HG02938 (cell line): Measurements from ENCODE around the gene OPHN1.

Source experiments
- ATAC-seq: cut with Tn5 transposase; IDR thresholded peaks from one replicate; pipeline ENCODE4 v1.9.1; 2021; ENCODE audit warnings: mild to moderate bottlenecking, moderate library complexity; ENCODE audit not compliant: unreplicated experiment

OPHN1 gene

DNA sequence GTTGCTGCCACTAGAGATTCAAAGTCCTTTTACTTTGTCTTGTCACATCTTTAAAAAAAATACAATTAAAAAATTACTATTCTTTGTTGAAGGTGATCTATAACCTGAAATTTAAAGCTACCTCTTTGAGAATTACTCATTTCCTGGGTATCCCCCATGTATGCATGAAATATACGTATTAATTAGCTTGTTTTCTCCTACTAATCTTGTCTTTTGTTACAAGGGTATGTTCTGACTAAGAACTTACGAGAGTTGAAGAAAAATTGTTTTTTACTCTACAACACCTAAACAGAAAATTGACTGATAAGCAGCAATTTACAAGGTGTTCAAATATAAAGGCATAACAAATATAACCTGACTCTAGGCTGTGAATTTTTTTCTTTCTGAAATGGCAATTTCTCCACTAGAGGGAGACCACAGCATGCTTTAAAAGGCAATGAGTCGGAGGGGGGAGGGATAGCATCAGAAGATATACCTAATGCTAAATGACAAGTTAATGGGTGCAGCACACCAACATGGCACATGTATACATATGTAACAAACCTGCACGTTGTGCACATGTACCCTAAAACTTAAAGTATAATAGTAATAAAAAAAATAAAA lies 249.6 kb downstream of the OPHN1 start:
- no peak for ATAC-seq

DNA sequence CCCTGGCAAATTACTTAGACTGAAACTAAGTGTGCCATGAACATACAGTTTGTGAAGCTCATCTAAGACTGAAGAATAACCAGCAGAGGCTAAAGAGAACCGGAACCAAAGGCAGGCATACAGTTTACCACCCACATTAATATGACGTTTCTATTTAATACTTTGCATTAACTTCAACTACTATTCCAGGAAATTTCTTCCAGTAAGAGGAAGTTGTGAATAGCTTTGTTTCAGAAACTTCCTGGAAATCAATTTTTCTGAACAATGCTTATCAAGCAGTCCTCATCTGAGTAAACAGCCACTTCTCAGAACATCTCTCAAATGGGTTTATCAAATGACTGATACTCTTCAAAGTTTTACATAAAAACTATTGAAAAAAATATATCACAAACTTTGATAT lies 252.7 kb downstream of the OPHN1 start:
- ATAC-seq, result no peak

DNA sequence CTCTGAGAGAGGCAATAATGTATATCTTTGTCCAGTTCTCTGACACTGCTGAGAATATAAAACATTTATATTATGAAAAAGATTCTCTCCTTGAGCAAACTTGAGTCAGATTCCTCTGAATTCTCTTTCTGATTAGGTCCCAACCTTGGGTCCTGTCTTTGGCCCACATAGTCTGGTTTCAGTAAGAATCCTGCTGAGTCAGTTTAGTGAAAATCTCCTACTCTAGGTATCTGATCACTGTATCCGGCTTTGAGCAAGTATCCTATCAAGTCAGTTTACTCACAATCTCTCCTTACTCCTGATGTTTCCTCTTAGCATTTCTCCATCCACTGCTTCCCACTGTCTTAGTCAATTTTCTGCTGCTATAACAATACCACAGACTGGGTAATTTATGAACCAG lies 253.9 kb downstream of the OPHN1 start:
- no peak for ATAC-seq

DNA sequence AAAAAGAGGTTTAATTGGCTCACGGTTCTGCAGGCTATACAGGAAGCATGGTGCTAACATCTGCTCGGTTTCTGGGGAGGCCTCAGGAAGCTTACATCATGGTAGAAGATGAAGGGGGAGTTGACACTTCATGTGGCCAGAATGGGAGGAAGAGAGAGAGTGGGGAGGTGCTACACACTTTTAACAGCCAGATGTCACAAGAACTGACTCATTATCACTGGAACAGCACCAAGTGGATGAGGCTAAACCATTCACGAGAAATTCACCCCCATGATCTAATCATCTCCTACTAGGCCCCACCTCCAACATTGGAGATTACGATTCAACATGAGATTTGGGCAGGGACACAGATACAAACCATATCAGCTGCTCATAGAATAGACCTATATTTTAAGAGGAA lies 255.8 kb downstream of the OPHN1 start:
- ATAC-seq, result no peak

DNA sequence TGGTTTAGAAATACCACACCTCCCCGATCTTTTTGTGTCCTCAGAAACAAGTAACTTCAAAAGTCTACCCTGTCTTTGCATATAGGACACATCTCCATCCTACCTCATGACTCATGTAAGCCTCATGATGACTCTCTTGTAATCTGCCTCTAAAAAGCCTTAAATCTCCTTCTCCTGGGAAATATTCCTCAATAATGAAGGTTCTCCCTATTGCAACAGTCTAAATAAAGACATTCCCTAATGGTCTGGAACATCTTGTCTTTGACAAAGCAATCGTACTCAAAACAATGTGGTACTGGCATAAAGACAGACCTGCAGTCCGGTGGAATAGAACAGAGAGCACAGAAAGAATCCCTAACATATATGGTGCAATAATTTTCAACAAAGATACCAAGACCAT lies 257.7 kb downstream of the OPHN1 start:
- no peak for ATAC-seq

DNA sequence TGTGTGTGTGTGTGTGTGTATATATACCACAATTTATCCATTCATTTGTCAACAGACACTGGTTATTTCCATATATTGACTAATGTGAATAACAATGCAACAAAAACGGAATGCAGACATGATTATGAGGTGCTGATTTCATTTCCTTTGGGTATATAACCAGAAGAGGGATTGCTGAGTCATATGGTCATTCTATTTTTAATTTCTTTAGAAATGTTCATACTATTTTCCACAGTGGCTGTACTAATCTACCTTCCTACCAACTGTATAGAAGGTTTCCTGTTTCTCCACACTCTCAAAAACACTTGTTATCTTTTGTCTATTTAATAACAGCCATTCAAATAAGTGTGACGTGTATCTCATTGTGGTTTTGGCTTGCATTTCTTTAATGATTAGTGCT lies 269.9 kb downstream of the OPHN1 start:
- no peak for ATAC-seq

DNA sequence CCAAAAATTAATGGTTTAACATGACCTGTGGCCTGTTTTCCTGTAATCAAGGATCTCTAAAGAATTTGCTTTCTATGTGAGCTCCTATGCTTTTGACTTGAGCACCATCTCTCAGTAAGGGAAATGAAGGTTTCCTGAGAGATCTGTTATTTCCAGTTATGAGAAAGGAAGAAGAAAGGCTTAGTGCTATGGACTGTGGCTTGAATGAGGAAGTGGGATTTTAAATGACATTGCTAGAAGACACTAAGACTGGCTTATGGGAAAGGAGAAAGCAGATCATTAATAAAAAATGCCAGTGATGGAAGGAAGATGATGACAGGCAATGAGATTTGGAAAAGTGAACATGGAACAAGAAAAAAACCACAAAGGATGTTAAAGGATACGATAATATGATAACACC lies 285.4 kb downstream of the OPHN1 start:
- no peak for ATAC-seq

DNA sequence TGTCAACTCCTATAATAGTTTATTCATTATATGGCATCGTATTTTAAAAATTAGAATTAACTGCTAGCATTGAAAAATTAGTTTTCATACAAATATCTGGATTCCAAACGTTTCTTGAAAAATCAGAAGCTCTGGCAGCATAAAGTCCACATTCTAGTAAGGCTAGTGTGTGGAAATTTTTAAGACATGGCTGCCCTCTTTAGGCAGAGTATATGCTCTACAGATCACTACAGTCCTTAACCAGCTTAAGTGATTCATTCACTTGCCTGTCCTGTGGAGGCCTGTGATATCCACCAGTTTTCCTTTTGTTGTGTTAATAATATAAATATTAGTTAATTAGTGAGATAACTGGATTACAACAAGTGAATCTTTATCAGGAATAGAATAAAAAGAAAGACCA lies 287.2 kb downstream of the OPHN1 start:
- no peak for ATAC-seq

DNA sequence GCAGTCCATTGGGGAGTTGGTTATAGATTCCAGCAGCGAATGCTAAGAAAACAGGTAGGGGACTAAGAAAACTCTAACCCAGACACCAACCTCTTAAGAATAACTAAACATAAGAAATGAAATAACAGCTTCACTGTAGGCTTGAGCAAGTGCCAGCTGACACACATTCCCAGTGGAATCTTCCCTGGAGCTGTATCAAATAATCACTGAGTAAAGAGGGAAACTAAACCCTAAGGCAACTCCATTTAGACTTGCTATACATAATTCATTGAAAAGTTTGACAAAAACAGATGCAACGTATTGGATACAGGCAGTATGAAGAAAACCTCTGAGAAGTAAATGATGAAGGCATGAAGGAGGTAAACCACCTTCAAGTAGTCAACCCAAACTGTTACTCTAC lies 293.5 kb downstream of the OPHN1 start:
- ATAC-seq, result no peak

DNA sequence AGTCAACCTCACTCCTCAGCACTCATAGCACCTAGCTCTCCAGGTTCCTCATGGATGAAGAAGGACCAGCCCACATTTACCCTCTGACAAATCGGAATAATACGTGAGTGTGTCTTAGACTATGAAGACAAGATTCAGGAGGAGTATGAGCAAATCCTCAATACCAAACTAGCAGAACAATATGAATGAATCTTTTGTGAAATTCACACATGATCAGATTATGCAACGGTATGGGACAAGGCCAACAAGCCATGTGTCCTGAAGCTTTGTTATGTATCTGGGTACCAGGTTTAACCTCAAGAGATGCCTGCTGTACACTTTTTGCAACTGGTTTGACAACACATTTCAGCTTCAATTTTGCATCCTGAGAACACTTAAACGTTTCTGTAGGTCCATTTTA lies 300.1 kb downstream of the OPHN1 start:
- no peak for ATAC-seq

DNA sequence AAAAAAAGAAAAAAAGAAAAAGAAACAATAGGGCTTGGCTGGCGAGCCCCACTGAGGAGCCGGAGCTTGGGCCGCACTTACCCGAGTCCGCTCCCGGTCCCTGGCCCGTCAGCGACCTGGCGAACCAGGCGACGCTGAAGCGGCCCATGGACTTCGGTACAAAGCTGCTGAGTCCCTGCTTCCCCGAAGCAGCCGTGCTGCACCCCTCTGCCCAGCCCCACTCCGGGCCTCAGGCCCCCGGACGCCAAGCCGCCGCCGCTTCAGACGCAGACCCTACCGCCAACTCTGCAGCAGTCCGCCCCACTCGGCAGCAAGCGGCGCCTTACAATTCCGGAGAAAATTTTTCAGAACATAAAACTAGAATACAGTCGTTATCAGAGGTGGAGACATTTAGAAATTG lies 300.5 kb downstream of the OPHN1 start:
- ATAC-seq, result no peak

DNA sequence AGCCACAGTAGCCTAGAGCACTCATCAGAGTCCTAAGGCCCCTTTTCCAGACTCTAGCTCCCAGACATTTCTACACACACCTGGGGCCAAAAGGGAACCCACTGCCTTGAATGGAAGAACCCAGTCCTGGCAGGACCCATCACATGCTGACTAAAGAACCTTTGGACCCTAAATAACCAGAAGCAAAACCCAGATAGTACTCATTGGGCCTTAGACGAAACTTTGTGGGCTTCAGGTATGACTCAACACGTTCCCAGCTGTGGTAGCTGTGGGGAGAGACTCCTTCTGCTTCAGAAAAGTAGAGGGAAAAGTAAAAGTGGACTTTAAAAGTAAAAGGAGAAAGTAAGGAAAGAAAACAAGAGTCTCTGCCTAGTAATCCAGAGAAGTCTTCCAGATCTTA lies 311.5 kb downstream of the OPHN1 start:
- ATAC-seq, result no peak

DNA sequence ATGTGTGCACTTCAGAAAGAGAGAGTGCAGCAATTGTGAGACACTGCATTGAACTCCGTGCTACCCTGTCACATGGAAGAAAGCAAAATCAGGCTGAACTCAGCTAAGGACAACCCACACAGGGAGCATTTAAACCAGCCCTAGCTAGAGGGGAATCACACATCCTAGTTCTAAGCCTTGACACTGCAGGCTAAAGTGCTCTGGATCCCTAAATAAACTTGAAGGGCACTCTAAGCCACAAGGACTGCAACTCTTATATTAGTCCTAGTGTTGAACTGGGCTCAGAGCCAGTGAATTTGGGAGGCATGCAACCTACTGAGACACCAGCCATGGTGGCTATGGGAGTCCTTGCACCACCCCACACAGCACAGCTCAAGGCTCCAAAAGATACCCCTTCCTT lies 311.9 kb downstream of the OPHN1 start:
- ATAC-seq, result no peak

DNA sequence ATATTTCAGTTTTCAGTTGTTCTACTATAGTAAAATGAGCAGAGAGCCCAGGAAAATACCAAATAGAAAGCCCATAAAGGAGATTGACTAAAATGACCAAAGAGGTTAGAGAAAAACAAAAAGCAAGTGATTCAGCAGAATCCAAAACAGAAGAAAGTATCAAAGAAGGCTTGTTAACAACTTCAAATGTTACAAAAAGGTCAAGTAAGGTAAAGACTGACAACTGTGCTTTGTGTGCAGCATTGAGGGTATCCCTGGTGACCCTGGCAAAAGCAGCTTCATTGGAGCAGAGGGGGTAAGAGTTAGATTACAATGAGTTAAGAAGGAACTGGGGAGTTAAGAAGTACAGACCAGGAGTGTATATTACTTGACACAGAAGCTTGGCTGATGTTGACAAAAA lies 317.9 kb downstream of the OPHN1 start:
- ATAC-seq, result no peak

DNA sequence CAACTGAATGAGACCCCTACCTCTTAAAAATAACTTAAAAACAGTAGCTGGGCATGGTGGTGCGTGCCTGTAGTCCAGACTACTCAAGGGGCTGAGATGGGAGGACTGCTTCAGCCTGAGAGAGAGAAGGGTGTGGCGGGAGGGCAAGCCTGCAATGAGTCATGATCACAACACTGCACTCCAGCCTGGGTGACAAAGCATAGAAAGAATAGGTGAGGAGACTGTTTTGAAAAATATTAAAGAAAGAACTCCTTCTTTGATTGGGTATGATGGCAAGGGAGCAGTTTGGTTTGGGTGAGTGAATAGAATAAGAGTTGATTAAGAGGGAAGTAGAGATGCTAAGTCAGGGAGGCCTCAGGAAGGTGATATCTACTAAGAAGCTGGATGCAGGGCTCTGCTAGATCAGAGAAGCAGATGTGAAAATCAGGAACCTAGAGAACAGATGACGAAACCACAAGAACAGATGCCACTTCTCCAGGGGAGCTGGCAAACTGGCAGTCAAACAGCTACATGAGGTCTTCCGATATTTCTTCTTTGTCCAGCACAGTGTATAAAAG lies 318.6 kb downstream of the OPHN1 start:
- ATAC-seq, result no peak

DNA sequence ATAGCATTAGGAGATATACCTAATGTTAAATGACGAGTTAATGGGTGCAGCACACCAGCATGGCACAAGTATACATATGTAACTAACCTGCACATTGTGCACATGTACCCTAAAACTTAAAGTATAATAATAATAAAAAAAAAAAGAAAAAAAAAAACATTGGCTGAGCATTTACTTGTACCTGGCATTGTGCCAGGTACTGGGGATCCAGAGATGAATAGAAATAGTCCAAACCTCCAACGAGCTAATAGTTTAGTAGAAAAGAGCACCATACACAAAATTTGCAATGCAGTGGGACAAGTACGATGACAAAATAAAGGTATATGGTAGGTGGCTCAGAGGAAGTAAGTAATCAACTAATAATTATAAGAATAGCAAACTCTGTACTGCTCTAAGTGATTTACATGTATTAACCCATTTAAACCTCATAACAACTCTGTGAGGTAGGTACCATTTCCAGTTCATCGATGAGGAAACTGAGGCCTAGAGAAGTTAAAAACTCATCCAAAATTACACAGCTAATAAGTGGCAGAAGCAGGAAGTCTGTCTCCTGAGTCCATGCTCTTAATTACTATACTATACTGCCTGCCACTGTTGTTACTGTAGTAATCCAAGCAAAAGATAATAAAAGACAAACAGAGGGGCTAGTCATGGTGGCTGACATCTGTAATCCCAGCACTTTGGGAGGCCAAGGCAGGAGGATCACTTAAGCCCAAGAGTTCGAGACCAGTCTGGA lies 319.3 kb downstream of the OPHN1 start:
- no peak for ATAC-seq

DNA sequence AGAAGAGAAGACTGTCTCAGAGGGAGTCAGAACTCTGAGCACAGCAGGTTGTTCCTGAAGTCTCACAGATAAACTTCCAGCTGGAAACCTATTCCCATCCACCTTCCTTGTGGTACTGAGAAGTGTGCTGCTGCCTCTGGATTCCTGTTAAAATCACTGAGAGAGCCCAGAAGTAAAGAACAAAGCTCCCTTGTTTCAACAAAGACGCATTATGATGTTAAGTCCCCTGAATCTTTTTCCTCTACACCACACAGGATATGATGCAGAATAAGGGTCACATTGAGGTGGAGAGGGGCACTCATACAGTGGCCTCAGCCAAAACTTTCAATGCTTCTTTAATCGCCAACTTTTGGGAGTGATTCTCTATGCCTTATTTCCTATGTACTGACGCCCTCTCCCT lies 321.0 kb downstream of the OPHN1 start:
- ATAC-seq, result no peak

DNA sequence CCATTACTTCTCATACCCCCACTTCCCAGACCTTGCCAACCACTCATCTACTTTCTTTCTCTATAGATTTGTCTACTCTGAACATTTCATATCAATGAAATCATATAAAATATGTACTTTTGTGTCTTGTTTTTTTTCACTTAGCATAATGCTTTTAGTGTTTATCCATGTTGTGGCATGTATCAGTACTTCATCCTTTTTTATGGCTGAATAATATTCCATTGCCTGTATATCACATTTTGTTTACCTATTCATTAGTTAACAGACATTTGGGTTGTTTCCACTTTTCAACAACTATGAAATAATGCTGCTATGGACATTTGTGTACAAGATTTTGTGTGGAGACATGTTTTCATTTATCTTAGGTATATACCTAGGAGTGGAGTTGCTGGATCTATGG lies 324.1 kb downstream of the OPHN1 start:
- ATAC-seq, result no peak

DNA sequence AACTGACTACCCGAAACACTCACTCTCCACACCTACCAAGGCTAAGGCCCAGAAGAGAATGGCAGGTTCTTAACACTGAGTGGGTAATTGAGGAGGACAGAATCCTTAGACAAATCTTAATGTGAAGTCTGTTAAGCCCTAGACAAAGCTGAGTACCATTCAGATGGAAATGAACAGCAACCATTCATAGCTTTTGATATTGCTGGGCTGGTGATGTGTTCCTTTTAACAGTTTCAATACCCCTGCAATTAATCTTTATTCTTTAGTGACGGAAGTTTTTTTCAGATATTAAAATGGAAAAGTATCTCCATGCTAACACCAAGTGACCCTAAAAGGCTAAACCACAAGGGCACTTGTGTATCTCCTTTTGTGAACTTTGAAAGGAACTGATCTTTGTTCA lies 334.9 kb downstream of the OPHN1 start:
- no peak for ATAC-seq

DNA sequence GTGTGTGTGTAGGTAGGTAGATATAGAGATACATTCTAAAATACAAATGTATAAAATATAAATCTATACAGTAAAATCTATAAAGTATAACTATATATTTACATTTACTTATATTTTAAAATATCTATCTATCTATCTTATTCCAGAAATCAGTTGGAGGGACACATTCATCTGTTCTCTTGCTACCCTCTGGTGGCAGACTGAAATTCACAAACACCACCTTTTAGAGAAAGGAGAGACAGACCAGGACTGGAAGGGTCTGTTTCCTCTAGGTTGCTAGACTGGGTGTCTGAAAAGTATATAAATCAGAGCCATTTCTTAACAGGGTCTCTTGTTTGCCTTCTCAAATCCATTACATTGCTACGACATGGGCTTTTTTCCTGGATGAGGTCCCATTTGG lies 343.0 kb downstream of the OPHN1 start:
- no peak for ATAC-seq

DNA sequence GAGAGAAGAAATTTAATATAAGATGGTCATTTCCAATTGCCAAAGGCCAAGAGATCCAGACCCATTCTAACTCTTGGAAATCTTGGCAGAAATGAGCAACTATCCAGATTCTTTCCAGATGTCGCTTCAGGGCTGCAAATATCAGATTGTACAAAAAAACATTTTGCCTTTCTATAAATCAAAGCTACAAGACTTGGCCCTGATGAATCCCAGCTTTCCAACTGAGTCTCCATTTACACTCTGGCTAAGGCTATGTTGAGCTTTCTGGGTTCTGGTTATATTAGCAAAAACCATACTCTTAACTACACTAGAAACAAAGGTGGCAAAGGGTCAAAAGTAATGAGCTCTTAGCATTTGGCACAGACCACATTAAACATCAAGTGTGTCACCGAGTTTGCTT lies 345.8 kb downstream of the OPHN1 start:
- no peak for ATAC-seq

DNA sequence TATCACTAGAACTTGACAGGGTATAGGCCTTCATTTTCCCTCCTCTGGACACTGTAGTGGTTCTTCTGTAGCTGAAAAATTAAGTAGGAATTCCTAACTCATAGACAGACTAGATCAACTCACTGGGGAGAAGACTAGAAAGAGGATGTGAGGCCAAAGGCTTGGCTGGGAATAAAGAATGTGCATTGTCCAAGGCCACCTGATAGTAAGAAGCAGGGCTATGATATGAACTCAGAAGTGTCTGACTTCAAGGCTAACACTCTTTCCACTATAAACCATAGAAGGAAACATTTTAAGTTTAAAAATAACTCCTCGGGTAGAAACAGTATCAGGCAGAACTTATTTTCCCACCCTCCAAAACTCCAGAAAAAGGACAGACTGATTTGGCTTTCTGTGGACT lies 346.6 kb downstream of the OPHN1 start:
- ATAC-seq, result no peak

DNA sequence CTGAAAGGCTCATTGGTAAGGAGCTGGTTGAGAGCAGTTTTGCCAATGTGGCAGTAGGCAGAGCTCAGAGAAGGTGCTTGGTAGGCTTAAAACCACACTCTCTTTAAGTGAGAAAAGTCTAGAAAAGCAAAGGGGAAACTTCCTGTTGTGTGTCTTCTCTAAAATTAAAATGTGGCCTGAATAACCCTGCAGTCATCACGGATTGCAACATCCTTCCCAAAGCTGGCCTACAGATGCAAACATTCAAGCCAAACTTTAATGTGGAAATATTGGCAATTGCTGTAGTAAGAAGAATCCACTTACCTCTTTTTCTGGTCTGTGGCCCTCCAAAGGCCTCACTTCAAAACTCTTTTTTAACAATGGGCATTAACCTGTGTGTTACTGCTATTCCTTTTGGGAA lies 348.5 kb downstream of the OPHN1 start:
- ATAC-seq, result no peak
